Gastrocnemius medialis (tissue), 4 donors: ENCODE data around the gene LMTK2.

Experiments
- CTCF ChIP-seq, 5 experiments: fragments of 450-650 bp in 3 of 5; fragments of 200-600 bp in 2 of 5; sonication (generic) in 2 of 5; IDR thresholded peaks in 4 of 5; conservative IDR thresholded peaks in 1 of 5; 1 replicate in 4 of 5; 2 replicates in 1 of 5; pipeline ENCODE4 v1.5.1; 2016 to 2019; ENCODE audit warnings: antibody characterized with exemption in 5 of 5, mild to moderate bottlenecking in 3 of 5, moderate library complexity in 3 of 5
- POLR2A ChIP-seq, 2 donors: fragments of 450-650 bp; IDR thresholded peaks; one replicate each; pipeline ENCODE4 v1.6.1; 2017; ENCODE audit warnings: antibody characterized with exemption in 2 of 2, mild to moderate bottlenecking in 2 of 2, moderate library complexity in 2 of 2

- TF ChIP-seq CTCF (IDR thresholded peaks at IDR 0.05 in 4 of 5, conservative IDR thresholded peaks at IDR 0.05 in 1 of 5) (no peak), POLR2A (IDR thresholded peaks at IDR 0.05) (no peak)
These were observed 57.2 kb downstream of the LMTK2 start for GRCh38 chr7:98163704-98164494.
